Astrocyte (in vitro differentiated cells and primary cell): Measurements from ENCODE around the gene NHERF2. TPM values are rescaled to one million over a fixed set of nuclear protein-coding genes. Genes with fewer than 3 reads are reported as not detected.
A peak's percentile ranks its signal among the peaks of the same experiment; 100 is the strongest.

Source experiments
- DNase-seq: peaks from one replicate; pipeline ENCODE4 v3.0.0-alpha.2; 2010; ENCODE audit warnings: low read depth
- FAIRE-seq: peaks from 2 replicates; lab custom pipeline; 2011; peaks lifted over from hg19 to GRCh38; lab: Jason Lieb, UNC
- H2AFZ ChIP-seq: 2 replicates; pipeline ENCODE4 v1.6.0; 2012; ENCODE audit warnings: low read depth, low read length, inconsistent platforms
- H3K27ac ChIP-seq: 2 replicates; pipeline ENCODE4 v1.5.1; 2011; ENCODE audit warnings: low read depth, low read length, inconsistent platforms
- H3K27me3 ChIP-seq: 2 replicates; pipeline ENCODE4 v1.6.0; 2011; ENCODE audit warnings: low read length, inconsistent platforms; ENCODE audit not compliant: insufficient read depth
- H3K36me3 ChIP-seq: 2 replicates; pipeline ENCODE4 v1.5.1; 2011; ENCODE audit warnings: low read length, inconsistent platforms; ENCODE audit not compliant: insufficient read depth
- H3K4me1 ChIP-seq: 2 replicates; pipeline ENCODE4 v1.5.1; 2011; ENCODE audit warnings: low read length, inconsistent platforms; ENCODE audit not compliant: insufficient read depth
- H3K4me2 ChIP-seq: 2 replicates; pipeline ENCODE4 v1.6.0; 2012; ENCODE audit warnings: low read length, inconsistent platforms
- H3K4me3 ChIP-seq: 2 replicates; pipeline ENCODE4 v1.5.1; 2011; ENCODE audit warnings: low read depth, mild to moderate bottlenecking, low read length, inconsistent platforms; ENCODE audit not compliant: insufficient read depth
- H3K79me2 ChIP-seq: 2 replicates; pipeline ENCODE4 v1.6.0; 2012; ENCODE audit warnings: mild to moderate bottlenecking, low read length, inconsistent platforms; ENCODE audit not compliant: insufficient read depth
- H3K9ac ChIP-seq: 2 replicates; pipeline ENCODE4 v1.6.0; 2012; ENCODE audit warnings: mild to moderate bottlenecking, low read length, inconsistent platforms
- H3K9me3 ChIP-seq: 2 replicates; pipeline ENCODE4 v1.5.1; 2012; ENCODE audit warnings: low read depth, mild to moderate bottlenecking, low read length, inconsistent platforms; ENCODE audit not compliant: insufficient read depth
- H4K20me1 ChIP-seq: 2 replicates; pipeline ENCODE4 v1.6.0; 2012; ENCODE audit warnings: low read length, inconsistent platforms; ENCODE audit not compliant: insufficient read depth
- H3K27ac Mint-ChIP-seq: one replicate; pipeline ENCODE4 v1.8.0; 2021; ENCODE audit warnings: mild to moderate bottlenecking, mixed read lengths; ENCODE audit not compliant: unreplicated experiment
- H3K27me3 Mint-ChIP-seq: one replicate; pipeline ENCODE4 v1.8.0; 2021; ENCODE audit warnings: low read depth, mixed read lengths; ENCODE audit not compliant: unreplicated experiment
- H3K36me3 Mint-ChIP-seq: one replicate; pipeline ENCODE4 v1.8.0; 2021; ENCODE audit warnings: low read depth, mixed read lengths; ENCODE audit not compliant: unreplicated experiment
- H3K4me1 Mint-ChIP-seq: one replicate; pipeline ENCODE4 v1.8.0; 2021; ENCODE audit warnings: low read depth, mixed read lengths; ENCODE audit not compliant: unreplicated experiment
- H3K4me3 Mint-ChIP-seq: one replicate; pipeline ENCODE4 v1.8.0; 2021; ENCODE audit warnings: mild to moderate bottlenecking, moderate library complexity, mixed read lengths; ENCODE audit not compliant: unreplicated experiment
- H3K9me3 Mint-ChIP-seq: one replicate; pipeline ENCODE4 v1.8.0; 2021; ENCODE audit warnings: mild to moderate bottlenecking, mixed read lengths; ENCODE audit not compliant: unreplicated experiment
- EZH2 ChIP-seq: IDR thresholded peaks from 2 replicates; pipeline ENCODE4 v1.6.1; 2012; ENCODE audit warnings: mild to moderate bottlenecking, low read length, inconsistent platforms; ENCODE audit not compliant: insufficient read depth
- total RNA-seq: library from RNA; stranded (reverse); gene quantifications from 2 replicates; pipeline ENCODE4 v1.2.1, GENCODE V29; 2021
- TF ChIP-seq, protein P1 (sequence below): IDR thresholded peaks from 2 replicates; pipeline ENCODE4 v1.5.1; 2011; ENCODE audit warnings: low read depth, mild to moderate bottlenecking, inconsistent platforms, low read length, moderate library complexity; ENCODE audit not compliant: insufficient read depth

NHERF2 gene
- total RNA-seq, 1 donor from 2014 or later, result 92.5 TPM

DNA sequence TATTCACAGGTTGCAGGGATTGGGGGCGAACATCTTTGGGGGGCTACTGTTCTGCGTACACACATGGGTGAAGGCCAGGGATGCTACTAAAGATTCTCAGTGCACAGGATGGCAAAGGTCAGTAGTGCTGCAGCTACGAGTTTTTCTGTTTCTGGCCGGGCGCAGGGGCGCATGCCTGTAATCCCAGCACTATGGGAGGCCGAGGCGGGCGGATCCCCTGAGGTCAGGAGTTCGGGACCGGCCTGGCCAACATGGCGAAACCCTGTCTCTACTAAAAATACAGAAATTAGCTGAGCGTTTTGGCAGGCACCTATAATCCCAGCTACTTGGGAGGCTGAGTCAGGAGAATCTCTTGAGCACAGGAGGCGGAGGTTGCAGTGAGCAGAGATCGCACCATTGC lies 13.2 kb upstream of the NHERF2 start:
- Histone ChIP-seq H3K4me3 (no peak overlapping the region), H3K9me3 (no peaks in the 10 kb centered on the region), H4K20me1 (peaks cover 7% of the 10 kb centered on the region), H3K79me2 (peaks cover 20% of the 10 kb centered on the region), H3K27me3 (no peaks in the 10 kb centered on the region), H3K9ac (no peak overlapping the region), H3K27ac (no peak overlapping the region), H2AFZ (no peak overlapping the region), H3K4me2 (no peak overlapping the region), H3K4me1 (peaks cover 14% of the 10 kb centered on the region), H3K36me3 (no peaks in the 10 kb centered on the region)
- FAIRE-seq (no peak), DNase-seq (no peak)
- peak overlapping the region; percentile 41 for H3K27ac Mint-ChIP-seq
- H3K9me3 Mint-ChIP-seq, result no peaks in the 10 kb centered on the region
- H3K4me3 Mint-ChIP-seq, result no peak overlapping the region
- peaks cover 2% of the 10 kb centered on the region for H3K36me3 Mint-ChIP-seq
- TF ChIP-seq EZH2, result no peak
- TF ChIP-seq, protein P1, sequence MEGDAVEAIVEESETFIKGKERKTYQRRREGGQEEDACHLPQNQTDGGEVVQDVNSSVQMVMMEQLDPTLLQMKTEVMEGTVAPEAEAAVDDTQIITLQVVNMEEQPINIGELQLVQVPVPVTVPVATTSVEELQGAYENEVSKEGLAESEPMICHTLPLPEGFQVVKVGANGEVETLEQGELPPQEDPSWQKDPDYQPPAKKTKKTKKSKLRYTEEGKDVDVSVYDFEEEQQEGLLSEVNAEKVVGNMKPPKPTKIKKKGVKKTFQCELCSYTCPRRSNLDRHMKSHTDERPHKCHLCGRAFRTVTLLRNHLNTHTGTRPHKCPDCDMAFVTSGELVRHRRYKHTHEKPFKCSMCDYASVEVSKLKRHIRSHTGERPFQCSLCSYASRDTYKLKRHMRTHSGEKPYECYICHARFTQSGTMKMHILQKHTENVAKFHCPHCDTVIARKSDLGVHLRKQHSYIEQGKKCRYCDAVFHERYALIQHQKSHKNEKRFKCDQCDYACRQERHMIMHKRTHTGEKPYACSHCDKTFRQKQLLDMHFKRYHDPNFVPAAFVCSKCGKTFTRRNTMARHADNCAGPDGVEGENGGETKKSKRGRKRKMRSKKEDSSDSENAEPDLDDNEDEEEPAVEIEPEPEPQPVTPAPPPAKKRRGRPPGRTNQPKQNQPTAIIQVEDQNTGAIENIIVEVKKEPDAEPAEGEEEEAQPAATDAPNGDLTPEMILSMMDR, result no peak
- H3K4me1 Mint-ChIP-seq, result peaks cover 3% of the 10 kb centered on the region
- H3K27me3 Mint-ChIP-seq, result peaks cover 4% of the 10 kb centered on the region

GRCh38 chr16:2015117-2015946 lies 11.4 kb upstream of the NHERF2 start:
- Histone ChIP-seq H4K20me1 (no peaks in the 10 kb centered on the region), H3K9me3 (no peaks in the 10 kb centered on the region), H3K27ac (no peak overlapping the region), H3K4me2 (no peak overlapping the region), H3K4me1 (peaks cover 8% of the 10 kb centered on the region), H3K36me3 (no peaks in the 10 kb centered on the region), H3K9ac (no peak overlapping the region), H3K4me3 (no peak overlapping the region), H3K27me3 (no peaks in the 10 kb centered on the region), H2AFZ (no peak overlapping the region), H3K79me2 (peaks cover 4% of the 10 kb centered on the region)
- DNase-seq (no peak), FAIRE-seq (no peak)
- H3K27ac Mint-ChIP-seq, result no peak overlapping the region
- H3K4me3 Mint-ChIP-seq, result no peak overlapping the region
- peaks cover 2% of the 10 kb centered on the region for H3K36me3 Mint-ChIP-seq
- no peaks in the 10 kb centered on the region for H3K9me3 Mint-ChIP-seq
- H3K4me1 Mint-ChIP-seq, result no peaks in the 10 kb centered on the region
- H3K27me3 Mint-ChIP-seq, result peaks cover 12% of the 10 kb centered on the region
- TF ChIP-seq EZH2, result no peak
- TF ChIP-seq, protein P1, result no peak

DNA sequence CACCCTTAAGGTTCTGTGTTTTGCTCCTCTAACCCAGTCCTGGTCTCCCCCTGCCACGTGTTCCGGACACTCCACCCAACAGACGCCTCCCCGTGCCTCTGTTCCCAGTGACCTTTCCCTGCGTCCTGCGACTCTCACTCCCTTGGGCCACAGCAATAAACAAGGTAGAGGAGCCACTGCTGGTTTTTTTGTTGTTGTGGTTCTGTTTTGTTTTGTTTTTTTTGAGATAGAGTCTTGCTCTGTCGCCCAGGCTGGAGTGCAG lies 10.8 kb upstream of the NHERF2 start:
- H3K4me1 ChIP-seq, result peaks cover 9% of the 10 kb centered on the region
- peaks cover 2% of the 10 kb centered on the region for H3K36me3 Mint-ChIP-seq
- no peaks in the 10 kb centered on the region for H3K9me3 Mint-ChIP-seq
- no peaks in the 10 kb centered on the region for H3K9me3 ChIP-seq
- H3K4me1 Mint-ChIP-seq, result no peaks in the 10 kb centered on the region
- no peak overlapping the region for H3K27ac Mint-ChIP-seq
- no peaks in the 10 kb centered on the region for H3K27me3 ChIP-seq
- H3K79me2 ChIP-seq, result no peaks in the 10 kb centered on the region
- no peak overlapping the region for H3K4me3 ChIP-seq
- H3K4me3 Mint-ChIP-seq, result no peak overlapping the region
- H4K20me1 ChIP-seq, result no peaks in the 10 kb centered on the region
- H3K27me3 Mint-ChIP-seq, result peaks cover 15% of the 10 kb centered on the region
- no peak for FAIRE-seq
- no peak overlapping the region for H3K4me2 ChIP-seq
- no peak overlapping the region for H2AFZ ChIP-seq
- no peak for DNase-seq
- H3K36me3 ChIP-seq, result no peaks in the 10 kb centered on the region
- H3K9ac ChIP-seq, result no peak overlapping the region
- no peak overlapping the region for H3K27ac ChIP-seq
- TF ChIP-seq, protein P1, result no peak
- no peak for TF ChIP-seq EZH2
